GM23338 (cell line): ENCODE measurements around the gene FAM110C. TPM values are rescaled to one million over a fixed set of nuclear protein-coding genes. Genes with fewer than 3 reads are reported as not detected.

Experiments used
- ATAC-seq: fragments of 200-7000 bp; cut with Tn5 transposase; 3 replicates; pipeline ENCODE4 v1.9.1; 2020
- DNase-seq: peaks from one replicate; pipeline ENCODE4 v3.0.0-alpha.2; 2015; ENCODE audit warnings: low spot score
- H2AFZ ChIP-seq: fragments of 200-600 bp; sonication (generic); 2 replicates; pipeline ENCODE4 v1.8.0; 2016; ENCODE audit warnings: antibody characterized with exemption, mild to moderate bottlenecking, moderate library complexity
- H3F3A ChIP-seq: fragments of 200-600 bp; sonication (generic); replicated peaks from 2 replicates; pipeline ENCODE4 v1.8.0; 2017; ENCODE audit warnings: antibody characterized with exemption, mixed run types, low read depth
- H3K27ac ChIP-seq: fragments of 200-600 bp; sonication (generic); 2 replicates; pipeline ENCODE4 v1.6.1; 2016; ENCODE audit warnings: low read depth
- H3K27me3 ChIP-seq: fragments of 200-600 bp; sonication (generic); 2 replicates; pipeline ENCODE4 v1.8.0; 2016; ENCODE audit warnings: mild to moderate bottlenecking, mixed run types, moderate library complexity; ENCODE audit not compliant: insufficient read depth
- H3K36me3 ChIP-seq: fragments of 200-600 bp; sonication (generic); 2 replicates; pipeline ENCODE4 v1.8.0; 2016; ENCODE audit warnings: mild to moderate bottlenecking; ENCODE audit not compliant: insufficient read depth
- H3K4me1 ChIP-seq: fragments of 200-600 bp; sonication (generic); 2 replicates; pipeline ENCODE4 v1.8.0; 2016; ENCODE audit warnings: mild to moderate bottlenecking, moderate library complexity; ENCODE audit not compliant: insufficient read depth
- H3K4me2 ChIP-seq: fragments of 200-600 bp; sonication (generic); 2 replicates; pipeline ENCODE4 v1.7.1; 2017; ENCODE audit warnings: mixed run types
- H3K4me3 ChIP-seq: fragments of 200-600 bp; sonication (generic); 2 replicates; pipeline ENCODE4 v1.6.1; 2016; ENCODE audit warnings: mixed run types
- H3K79me2 ChIP-seq: fragments of 200-600 bp; sonication (generic); replicated peaks from 2 replicates; pipeline ENCODE4 v1.8.0; 2017; ENCODE audit warnings: mild to moderate bottlenecking; ENCODE audit not compliant: insufficient read depth
- H3K9me2 ChIP-seq: fragments of 200-600 bp; sonication (generic); 2 replicates; pipeline ENCODE4 v1.8.0; 2017; ENCODE audit not compliant: insufficient read depth
- H4K20me1 ChIP-seq: fragments of 200-600 bp; sonication (generic); replicated peaks from 2 replicates; pipeline ENCODE4 v1.8.0; 2017; ENCODE audit warnings: mild to moderate bottlenecking; ENCODE audit not compliant: insufficient read depth
- H3K27ac Mint-ChIP-seq: 2 replicates; pipeline ENCODE4 v1.8.0; 2020; ENCODE audit warnings: inconsistent platforms, mild to moderate bottlenecking, moderate library complexity, mixed read lengths
- H3K27me3 Mint-ChIP-seq: 3 replicates; pipeline ENCODE4 v1.8.0; 2022; ENCODE audit warnings: low read depth, mild to moderate bottlenecking, moderate library complexity, mixed read lengths, inconsistent platforms; ENCODE audit not compliant: insufficient read depth, poor library complexity
- H3K36me3 Mint-ChIP-seq: 3 replicates; pipeline ENCODE4 v1.8.0; 2021; ENCODE audit warnings: low read depth, mild to moderate bottlenecking, inconsistent platforms, moderate library complexity, mixed read lengths
- H3K4me1 Mint-ChIP-seq: 3 replicates; pipeline ENCODE4 v1.8.0; 2020; ENCODE audit warnings: mild to moderate bottlenecking, inconsistent platforms, mixed read lengths
- H3K4me3 Mint-ChIP-seq: 3 replicates; pipeline ENCODE4 v1.8.0; 2021; ENCODE audit warnings: moderate library complexity, mild to moderate bottlenecking, inconsistent platforms, mixed read lengths
- H3K9me3 Mint-ChIP-seq: 3 replicates; pipeline ENCODE4 v1.8.0; 2020; ENCODE audit warnings: moderate library complexity, mild to moderate bottlenecking, inconsistent platforms, mixed read lengths
- EZH2 ChIP-seq: fragments of 200-600 bp; sonication (generic); IDR thresholded peaks from one replicate; pipeline ENCODE4 v1.8.0; 2017; ENCODE audit warnings: antibody characterized with exemption, mild to moderate bottlenecking, low read depth; ENCODE audit not compliant: unreplicated experiment
- EZH2phosphoT487 ChIP-seq: fragments of 200-600 bp; sonication (generic); IDR thresholded peaks from one replicate; pipeline ENCODE4 v1.8.1; 2018; ENCODE audit warnings: antibody characterized with exemption; ENCODE audit not compliant: unreplicated experiment
- JUNB ChIP-seq: IDR thresholded peaks from one replicate; pipeline ENCODE4 v1.6.1; 2016; ENCODE audit warnings: antibody characterized with exemption; ENCODE audit not compliant: unreplicated experiment
- NANOG ChIP-seq: IDR thresholded peaks from 2 replicates; pipeline ENCODE4 v1.6.1; 2016; ENCODE audit warnings: antibody characterized with exemption, borderline replicate concordance
- POLR2AphosphoS5 ChIP-seq: IDR thresholded peaks from 2 replicates; pipeline ENCODE4 v1.6.1; 2016; ENCODE audit warnings: antibody characterized with exemption, low read depth
- STAT1 ChIP-seq: IDR thresholded peaks from one replicate; pipeline ENCODE4 v1.6.1; 2016; ENCODE audit warnings: antibody characterized with exemption; ENCODE audit not compliant: unreplicated experiment
- ZNF114 ChIP-seq: fragments of 250-450 bp; sonication (Bioruptor Pico); IDR thresholded peaks from 2 replicates; pipeline ENCODE4 v1.5.0; 2020; ENCODE audit warnings: mild to moderate bottlenecking, moderate library complexity
- ZNF331 ChIP-seq: fragments of 250-450 bp; sonication (Bioruptor Pico); IDR thresholded peaks from 2 replicates; pipeline ENCODE4 v1.5.0; 2020; ENCODE audit warnings: low read depth, mild to moderate bottlenecking, moderate library complexity
- polyA plus RNA-seq: library from polyadenylated mRNA; unstranded; fragments of >200 nt; fragmentation: Nextera tagmentation; extraction: Ambion mirVana; gene quantifications from 2 replicates; pipeline ENCODE4 v1.2.1, GENCODE V29; 2016
- total RNA-seq: library from RNA; depleted of rRNA; stranded (reverse); fragments of >200 nt; shearing (Covaris generic); gene quantifications from 2 replicates; pipeline ENCODE4 v1.2.3, GENCODE V29; 2014
- TF ChIP-seq, protein P1 (sequence below), 2 experiments: fragments of 200-600 bp in 1 of 2; sonication (generic) in 1 of 2; conservative IDR thresholded peaks; 2 replicates each; pipeline versions ENCODE4 v1.5.1 to v1.6.1; 2016 to 2017; ENCODE audit warnings: antibody characterized with exemption in 2 of 2, low read depth in 2 of 2, mild to moderate bottlenecking in 2 of 2, moderate library complexity in 1 of 2
- TF ChIP-seq, protein P2 (sequence below): IDR thresholded peaks from 2 replicates; pipeline ENCODE4 v1.6.1; 2016; ENCODE audit warnings: antibody characterized with exemption
- TF ChIP-seq, protein P3 (sequence below): fragments of 250-450 bp; sonication (Bioruptor Pico); IDR thresholded peaks from 2 replicates; pipeline ENCODE4 v1.5.0; 2020; ENCODE audit warnings: mild to moderate bottlenecking, moderate library complexity

FAM110C gene
- total and polyA plus RNA-seq, 2 experiments from 2014 or later = 7.9 to 20.9 TPM

DNA sequence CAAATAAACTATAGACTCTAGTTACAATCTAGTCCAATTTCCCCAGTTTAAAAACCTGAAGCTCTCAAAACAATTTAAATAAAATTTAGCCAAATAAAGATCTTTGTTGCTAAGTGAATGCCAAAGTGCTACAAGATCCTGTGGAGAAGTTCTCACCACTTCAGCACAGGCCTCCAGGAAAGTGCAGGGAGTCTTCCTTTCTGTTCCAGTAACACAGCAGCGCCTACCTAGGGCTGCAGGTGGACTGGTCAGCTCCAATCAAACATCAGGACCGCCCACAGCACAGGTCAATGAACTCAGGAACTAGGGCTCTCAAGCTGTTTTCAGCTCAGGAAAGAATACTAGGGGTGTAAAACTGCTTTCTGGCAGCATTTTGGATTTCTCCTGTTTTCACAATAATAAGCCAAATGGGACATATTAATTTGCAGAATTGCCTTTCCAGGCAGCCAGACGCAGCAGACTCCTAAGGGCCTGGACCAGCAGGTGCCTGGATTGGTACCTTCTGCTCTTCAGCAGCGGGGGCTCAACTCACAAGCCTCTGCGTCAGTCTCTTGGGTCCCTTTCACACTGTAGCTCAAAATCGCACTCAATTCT, 1.5 kb downstream of the FAM110C start (continued):
- TF ChIP-seq, protein P1, sequence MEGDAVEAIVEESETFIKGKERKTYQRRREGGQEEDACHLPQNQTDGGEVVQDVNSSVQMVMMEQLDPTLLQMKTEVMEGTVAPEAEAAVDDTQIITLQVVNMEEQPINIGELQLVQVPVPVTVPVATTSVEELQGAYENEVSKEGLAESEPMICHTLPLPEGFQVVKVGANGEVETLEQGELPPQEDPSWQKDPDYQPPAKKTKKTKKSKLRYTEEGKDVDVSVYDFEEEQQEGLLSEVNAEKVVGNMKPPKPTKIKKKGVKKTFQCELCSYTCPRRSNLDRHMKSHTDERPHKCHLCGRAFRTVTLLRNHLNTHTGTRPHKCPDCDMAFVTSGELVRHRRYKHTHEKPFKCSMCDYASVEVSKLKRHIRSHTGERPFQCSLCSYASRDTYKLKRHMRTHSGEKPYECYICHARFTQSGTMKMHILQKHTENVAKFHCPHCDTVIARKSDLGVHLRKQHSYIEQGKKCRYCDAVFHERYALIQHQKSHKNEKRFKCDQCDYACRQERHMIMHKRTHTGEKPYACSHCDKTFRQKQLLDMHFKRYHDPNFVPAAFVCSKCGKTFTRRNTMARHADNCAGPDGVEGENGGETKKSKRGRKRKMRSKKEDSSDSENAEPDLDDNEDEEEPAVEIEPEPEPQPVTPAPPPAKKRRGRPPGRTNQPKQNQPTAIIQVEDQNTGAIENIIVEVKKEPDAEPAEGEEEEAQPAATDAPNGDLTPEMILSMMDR (conservative IDR thresholded peaks at IDR 0.05; ENCODE audit: low read depth in 2 of 2) = no peak

DNA sequence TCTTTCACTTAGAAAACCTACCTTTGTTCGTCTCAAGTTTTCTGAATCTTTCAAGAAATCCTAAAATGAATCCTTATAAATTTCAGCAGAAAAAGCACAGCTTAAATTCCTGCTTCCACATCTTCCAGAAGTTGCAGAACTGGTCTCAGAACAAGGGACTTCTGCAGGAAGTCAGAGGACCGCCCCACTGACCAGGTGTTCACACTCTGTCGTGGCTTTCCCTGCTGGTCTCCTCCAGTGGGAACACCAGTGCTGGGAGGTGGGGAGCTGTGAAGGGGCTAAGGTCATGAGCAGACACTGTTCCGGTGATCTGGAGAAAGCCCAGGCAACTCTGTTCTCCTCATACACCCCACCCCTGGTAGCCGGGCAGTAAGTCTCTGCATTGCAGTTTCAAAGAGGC, 3.5 kb downstream of the FAM110C start:
- H3K4me3 Mint-ChIP-seq = peak overlapping the region; percentile 27; the same call in 1 of the 3 replicates
- H3K27me3 ChIP-seq = peaks cover 24% of the 10 kb centered on the region
- no peak overlapping the region for H3K4me2 ChIP-seq
- H3K79me2 ChIP-seq = peaks cover 25% of the 10 kb centered on the region
- H3F3A ChIP-seq = peaks cover 7% of the 10 kb centered on the region
- H3K4me3 ChIP-seq = no peak overlapping the region
- peaks cover 51% of the 10 kb centered on the region for H3K4me1 Mint-ChIP-seq
- DNase-seq = no peak
- H3K4me1 ChIP-seq = peaks cover 31% of the 10 kb centered on the region
- no peak overlapping the region for H3K27ac Mint-ChIP-seq
- no peaks in the 10 kb centered on the region for H3K9me3 Mint-ChIP-seq
- H2AFZ ChIP-seq = no peak overlapping the region
- H3K27me3 Mint-ChIP-seq = peaks cover 21% of the 10 kb centered on the region
- peaks cover 11% of the 10 kb centered on the region; the same call in 1 of the 2 replicates for H3K36me3 ChIP-seq
- no peak overlapping the region for H3K27ac ChIP-seq
- H3K9me2 ChIP-seq = no peaks in the 10 kb centered on the region
- H4K20me1 ChIP-seq = peaks cover 10% of the 10 kb centered on the region; the same call in 1 of the 2 replicates
- no peak for ATAC-seq
- H3K36me3 Mint-ChIP-seq = peaks cover 48% of the 10 kb centered on the region
- TF ChIP-seq ZNF114 (no peak), STAT1 (no peak), JUNB (no peak), NANOG (no peak), POLR2AphosphoS5 (no peak), ZNF331 (CRISPR knock-in tag) (no peak), EZH2 (no peak), EZH2phosphoT487 (no peak)
- TF ChIP-seq, protein P2, sequence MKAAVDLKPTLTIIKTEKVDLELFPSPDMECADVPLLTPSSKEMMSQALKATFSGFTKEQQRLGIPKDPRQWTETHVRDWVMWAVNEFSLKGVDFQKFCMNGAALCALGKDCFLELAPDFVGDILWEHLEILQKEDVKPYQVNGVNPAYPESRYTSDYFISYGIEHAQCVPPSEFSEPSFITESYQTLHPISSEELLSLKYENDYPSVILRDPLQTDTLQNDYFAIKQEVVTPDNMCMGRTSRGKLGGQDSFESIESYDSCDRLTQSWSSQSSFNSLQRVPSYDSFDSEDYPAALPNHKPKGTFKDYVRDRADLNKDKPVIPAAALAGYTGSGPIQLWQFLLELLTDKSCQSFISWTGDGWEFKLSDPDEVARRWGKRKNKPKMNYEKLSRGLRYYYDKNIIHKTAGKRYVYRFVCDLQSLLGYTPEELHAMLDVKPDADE = no peak
- TF ChIP-seq, protein P1 (conservative IDR thresholded peaks at IDR 0.05; ENCODE audit: low read depth in 2 of 2) = no peak
- TF ChIP-seq, protein P3, sequence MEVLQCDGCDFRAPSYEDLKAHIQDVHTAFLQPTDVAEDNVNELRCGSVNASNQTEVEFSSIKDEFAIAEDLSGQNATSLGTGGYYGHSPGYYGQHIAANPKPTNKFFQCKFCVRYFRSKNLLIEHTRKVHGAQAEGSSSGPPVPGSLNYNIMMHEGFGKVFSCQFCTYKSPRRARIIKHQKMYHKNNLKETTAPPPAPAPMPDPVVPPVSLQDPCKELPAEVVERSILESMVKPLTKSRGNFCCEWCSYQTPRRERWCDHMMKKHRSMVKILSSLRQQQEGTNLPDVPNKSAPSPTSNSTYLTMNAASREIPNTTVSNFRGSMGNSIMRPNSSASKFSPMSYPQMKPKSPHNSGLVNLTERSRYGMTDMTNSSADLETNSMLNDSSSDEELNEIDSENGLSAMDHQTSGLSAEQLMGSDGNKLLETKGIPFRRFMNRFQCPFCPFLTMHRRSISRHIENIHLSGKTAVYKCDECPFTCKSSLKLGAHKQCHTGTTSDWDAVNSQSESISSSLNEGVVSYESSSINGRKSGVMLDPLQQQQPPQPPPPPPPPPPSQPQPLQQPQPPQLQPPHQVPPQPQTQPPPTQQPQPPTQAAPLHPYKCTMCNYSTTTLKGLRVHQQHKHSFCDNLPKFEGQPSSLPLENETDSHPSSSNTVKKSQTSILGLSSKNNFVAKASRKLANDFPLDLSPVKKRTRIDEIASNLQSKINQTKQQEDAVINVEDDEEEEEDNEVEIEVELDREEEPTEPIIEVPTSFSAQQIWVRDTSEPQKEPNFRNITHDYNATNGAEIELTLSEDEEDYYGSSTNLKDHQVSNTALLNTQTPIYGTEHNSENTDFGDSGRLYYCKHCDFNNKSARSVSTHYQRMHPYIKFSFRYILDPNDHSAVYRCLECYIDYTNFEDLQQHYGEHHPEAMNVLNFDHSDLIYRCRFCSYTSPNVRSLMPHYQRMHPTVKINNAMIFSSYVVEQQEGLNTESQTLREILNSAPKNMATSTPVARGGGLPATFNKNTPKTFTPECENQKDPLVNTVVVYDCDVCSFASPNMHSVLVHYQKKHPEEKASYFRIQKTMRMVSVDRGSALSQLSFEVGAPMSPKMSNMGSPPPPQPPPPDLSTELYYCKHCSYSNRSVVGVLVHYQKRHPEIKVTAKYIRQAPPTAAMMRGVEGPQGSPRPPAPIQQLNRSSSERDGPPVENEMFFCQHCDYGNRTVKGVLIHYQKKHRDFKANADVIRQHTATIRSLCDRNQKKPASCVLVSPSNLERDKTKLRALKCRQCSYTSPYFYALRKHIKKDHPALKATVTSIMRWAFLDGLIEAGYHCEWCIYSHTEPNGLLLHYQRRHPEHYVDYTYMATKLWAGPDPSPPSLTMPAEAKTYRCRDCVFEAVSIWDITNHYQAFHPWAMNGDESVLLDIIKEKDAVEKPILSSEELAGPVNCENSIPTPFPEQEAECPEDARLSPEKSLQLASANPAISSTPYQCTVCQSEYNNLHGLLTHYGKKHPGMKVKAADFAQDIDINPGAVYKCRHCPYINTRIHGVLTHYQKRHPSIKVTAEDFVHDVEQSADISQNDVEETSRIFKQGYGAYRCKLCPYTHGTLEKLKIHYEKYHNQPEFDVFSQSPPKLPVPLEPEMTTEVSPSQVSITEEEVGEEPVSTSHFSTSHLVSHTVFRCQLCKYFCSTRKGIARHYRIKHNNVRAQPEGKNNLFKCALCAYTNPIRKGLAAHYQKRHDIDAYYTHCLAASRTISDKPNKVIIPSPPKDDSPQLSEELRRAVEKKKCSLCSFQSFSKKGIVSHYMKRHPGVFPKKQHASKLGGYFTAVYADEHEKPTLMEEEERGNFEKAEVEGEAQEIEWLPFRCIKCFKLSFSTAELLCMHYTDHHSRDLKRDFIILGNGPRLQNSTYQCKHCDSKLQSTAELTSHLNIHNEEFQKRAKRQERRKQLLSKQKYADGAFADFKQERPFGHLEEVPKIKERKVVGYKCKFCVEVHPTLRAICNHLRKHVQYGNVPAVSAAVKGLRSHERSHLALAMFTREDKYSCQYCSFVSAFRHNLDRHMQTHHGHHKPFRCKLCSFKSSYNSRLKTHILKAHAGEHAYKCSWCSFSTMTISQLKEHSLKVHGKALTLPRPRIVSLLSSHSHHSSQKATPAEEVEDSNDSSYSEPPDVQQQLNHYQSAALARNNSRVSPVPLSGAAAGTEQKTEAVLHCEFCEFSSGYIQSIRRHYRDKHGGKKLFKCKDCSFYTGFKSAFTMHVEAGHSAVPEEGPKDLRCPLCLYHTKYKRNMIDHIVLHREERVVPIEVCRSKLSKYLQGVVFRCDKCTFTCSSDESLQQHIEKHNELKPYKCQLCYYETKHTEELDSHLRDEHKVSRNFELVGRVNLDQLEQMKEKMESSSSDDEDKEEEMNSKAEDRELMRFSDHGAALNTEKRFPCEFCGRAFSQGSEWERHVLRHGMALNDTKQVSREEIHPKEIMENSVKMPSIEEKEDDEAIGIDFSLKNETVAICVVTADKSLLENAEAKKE (CRISPR knock-in tag) = no peak
